ENCODE results near the gene VDAC2. TPM values are rescaled to one million over a fixed set of nuclear protein-coding genes. Genes with fewer than 3 reads are reported as not detected.

The VDAC2 gene, protein sequence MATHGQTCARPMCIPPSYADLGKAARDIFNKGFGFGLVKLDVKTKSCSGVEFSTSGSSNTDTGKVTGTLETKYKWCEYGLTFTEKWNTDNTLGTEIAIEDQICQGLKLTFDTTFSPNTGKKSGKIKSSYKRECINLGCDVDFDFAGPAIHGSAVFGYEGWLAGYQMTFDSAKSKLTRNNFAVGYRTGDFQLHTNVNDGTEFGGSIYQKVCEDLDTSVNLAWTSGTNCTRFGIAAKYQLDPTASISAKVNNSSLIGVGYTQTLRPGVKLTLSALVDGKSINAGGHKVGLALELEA
- polyA plus RNA-seq (2012; ENCODE audit: insufficient read depth, insufficient read length, low read depth), result 327 TPM

GRCh38 chr10:75210282-75211006 is at the start of gene VDAC2:
TSS of gene VDAC2 (plus strand) at chr10:75210796. CDS start at chr10:75211159, 363 bp downstream.
- Histone ChIP-seq H3K27me3 (no peaks in the 10 kb centered on the region), H3K4me1 (no peaks in the 10 kb centered on the region), H3K9me3 (no peaks in the 10 kb centered on the region), H3K36me3 (peaks cover 47% of the 10 kb centered on the region), H3K4me3 (ENCODE audit: low read depth, low read length) (peak within 1 kb of the TSS; percentile 88)
- TF ChIP-seq, protein P1, sequence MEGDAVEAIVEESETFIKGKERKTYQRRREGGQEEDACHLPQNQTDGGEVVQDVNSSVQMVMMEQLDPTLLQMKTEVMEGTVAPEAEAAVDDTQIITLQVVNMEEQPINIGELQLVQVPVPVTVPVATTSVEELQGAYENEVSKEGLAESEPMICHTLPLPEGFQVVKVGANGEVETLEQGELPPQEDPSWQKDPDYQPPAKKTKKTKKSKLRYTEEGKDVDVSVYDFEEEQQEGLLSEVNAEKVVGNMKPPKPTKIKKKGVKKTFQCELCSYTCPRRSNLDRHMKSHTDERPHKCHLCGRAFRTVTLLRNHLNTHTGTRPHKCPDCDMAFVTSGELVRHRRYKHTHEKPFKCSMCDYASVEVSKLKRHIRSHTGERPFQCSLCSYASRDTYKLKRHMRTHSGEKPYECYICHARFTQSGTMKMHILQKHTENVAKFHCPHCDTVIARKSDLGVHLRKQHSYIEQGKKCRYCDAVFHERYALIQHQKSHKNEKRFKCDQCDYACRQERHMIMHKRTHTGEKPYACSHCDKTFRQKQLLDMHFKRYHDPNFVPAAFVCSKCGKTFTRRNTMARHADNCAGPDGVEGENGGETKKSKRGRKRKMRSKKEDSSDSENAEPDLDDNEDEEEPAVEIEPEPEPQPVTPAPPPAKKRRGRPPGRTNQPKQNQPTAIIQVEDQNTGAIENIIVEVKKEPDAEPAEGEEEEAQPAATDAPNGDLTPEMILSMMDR (IDR thresholded peaks at IDR 0.05; ENCODE audit: low read depth, low read length), result no peak
- DNase-seq, result peak; percentile 93

DNA sequence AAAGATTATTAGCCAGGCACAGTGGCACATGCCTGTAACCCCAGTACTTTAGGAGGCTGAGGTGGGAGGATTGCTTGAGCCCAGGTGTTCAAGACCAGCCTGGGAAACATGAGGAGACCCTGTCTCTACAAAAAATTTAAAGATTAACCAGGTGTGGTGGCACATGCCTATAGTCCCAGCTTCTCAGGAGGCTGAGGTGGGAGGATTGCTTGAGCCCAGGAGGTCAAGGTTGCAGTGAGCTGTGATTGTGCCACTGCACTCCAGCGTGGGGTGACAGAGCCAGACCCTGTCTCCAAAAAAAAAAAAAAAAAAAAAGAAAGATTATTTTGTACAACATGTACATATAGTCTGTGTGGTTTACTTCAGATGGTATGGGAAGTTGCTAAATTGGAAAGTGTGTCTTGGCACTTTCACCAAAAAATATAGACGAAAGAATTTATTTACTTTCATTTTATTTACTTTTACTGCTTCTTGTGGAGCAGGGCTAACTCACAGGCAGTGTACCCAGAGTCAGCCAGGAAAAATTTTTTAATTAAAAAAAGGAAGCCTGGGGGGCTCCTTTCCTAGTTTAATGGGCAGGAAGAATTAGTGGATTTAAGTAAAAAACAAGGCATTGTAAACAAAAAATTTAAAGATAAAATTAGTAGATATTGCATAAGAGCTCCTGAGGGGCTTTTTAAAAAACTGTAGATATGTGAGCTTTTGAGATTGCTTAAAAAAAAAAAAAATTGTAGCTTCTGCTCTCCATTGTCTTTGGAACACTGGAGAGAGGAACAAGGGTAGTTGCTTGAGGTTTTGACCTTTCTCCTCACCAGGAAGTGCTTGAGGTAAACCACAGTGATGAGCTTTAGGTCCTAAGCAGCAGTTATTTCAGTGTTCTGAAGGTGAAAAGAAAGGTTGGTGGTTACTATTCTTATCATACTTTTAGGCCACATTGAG is 44.6 kb upstream of the VDAC2 start:
- TF ChIP-seq, protein P1 (IDR thresholded peaks at IDR 0.05; ENCODE audit: low read depth, low read length), result no peak
- Histone ChIP-seq H3K9me3 (no peaks in the 10 kb centered on the region), H3K27me3 (no peaks in the 10 kb centered on the region), H3K4me3 (ENCODE audit: low read depth, low read length) (no peak overlapping the region), H3K36me3 (no peaks in the 10 kb centered on the region), H3K4me1 (no peaks in the 10 kb centered on the region)
- no peak for DNase-seq

DNA sequence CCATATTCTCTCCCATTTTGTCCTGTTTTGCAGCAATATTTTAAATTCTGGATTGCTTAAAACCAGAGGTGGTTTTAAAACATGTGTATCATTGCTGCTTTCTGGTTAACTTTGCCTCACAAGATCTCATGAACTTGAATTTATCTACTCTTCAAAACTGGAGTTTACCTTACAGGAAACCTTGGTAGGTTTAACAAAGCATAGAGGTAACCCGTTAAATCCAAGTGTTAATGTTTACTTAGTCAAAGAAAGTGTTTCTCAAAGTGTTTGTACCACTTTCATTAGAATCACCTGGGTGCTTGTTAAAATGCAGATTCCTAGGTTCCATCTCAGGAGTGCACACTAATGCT is 44.0 kb upstream of the VDAC2 start:
- no peaks in the 10 kb centered on the region for H3K4me1 ChIP-seq
- H3K27me3 ChIP-seq, result no peaks in the 10 kb centered on the region
- H3K36me3 ChIP-seq, result no peaks in the 10 kb centered on the region
- TF ChIP-seq, protein P1 (IDR thresholded peaks at IDR 0.05; ENCODE audit: low read depth, low read length), result no peak
- no peak for DNase-seq
- H3K4me3 ChIP-seq (ENCODE audit: low read depth, low read length), result no peak overlapping the region
- H3K9me3 ChIP-seq, result no peaks in the 10 kb centered on the region

DNA sequence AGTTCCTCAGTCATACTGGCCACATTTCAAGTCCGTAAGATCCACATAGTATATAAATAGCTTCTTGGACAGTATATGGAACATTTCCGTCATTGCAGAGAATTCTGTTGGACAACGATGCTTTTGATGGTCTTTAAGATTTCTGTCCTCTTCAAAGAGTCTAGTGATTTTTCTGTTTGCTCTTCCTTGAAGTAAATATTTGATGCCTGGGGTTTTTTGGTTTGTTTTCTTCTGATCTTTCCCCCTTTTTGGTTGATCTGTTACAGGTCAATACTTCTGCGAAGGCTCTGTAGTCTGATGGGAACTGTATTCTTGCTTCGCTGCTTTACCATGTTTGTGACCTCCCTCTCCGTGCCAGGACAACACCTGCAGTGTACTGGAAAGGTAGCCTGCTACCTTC is 42.3 kb upstream of the VDAC2 start:
- Histone ChIP-seq H3K9me3 (no peaks in the 10 kb centered on the region), H3K4me3 (ENCODE audit: low read depth, low read length) (no peak overlapping the region), H3K27me3 (no peaks in the 10 kb centered on the region), H3K4me1 (no peaks in the 10 kb centered on the region), H3K36me3 (no peaks in the 10 kb centered on the region)
- DNase-seq, result no peak
- TF ChIP-seq, protein P1 (IDR thresholded peaks at IDR 0.05; ENCODE audit: low read depth, low read length), result no peak

GRCh38 chr10:75170215-75170614 is 40.4 kb upstream of the VDAC2 start:
- no peak for DNase-seq
- H3K4me1 ChIP-seq, result no peaks in the 10 kb centered on the region
- H3K9me3 ChIP-seq, result no peaks in the 10 kb centered on the region
- H3K36me3 ChIP-seq, result no peaks in the 10 kb centered on the region; the same call in 1 of the 2 replicates
- H3K4me3 ChIP-seq (ENCODE audit: low read depth, low read length), result no peak overlapping the region
- H3K27me3 ChIP-seq, result no peaks in the 10 kb centered on the region
- TF ChIP-seq, protein P1 (IDR thresholded peaks at IDR 0.05; ENCODE audit: low read depth, low read length), result no peak

Measured in BE2C (cell line).